ENCODE data around the gene FAU. TPM values are rescaled to one million over a fixed set of nuclear protein-coding genes. Genes with fewer than 3 reads are reported as not detected.

FAU gene
- total RNA-seq, 2 experiments from 2014 or later: 1,937 to 1,976 TPM

DNA sequence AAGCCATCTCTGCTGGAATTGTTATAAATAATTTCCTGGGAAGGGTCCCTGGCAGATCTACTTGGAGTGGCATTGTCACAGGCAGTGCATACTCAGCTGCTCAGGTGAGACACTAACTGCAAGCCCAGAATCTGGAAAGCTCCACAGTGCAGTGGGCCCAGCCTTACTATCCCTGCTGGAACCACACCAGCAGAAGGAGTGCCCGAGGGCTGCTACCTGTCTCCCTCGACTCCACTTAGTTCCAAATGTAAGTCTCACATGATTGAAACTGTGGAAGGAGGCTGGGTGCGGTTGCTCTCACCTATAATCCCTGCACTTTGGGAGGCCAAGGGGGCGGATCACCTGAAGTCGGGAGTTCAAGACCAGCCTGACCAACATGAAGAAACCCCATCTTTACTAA, 26.7 kb upstream of the FAU start:
- POLR2A ChIA-PET: interaction anchor here (2.0 kb wide), 1 partner anchor 14 kb away, joined by 9 read pairs; the partner anchor contains the start of gene SYVN1

DNA sequence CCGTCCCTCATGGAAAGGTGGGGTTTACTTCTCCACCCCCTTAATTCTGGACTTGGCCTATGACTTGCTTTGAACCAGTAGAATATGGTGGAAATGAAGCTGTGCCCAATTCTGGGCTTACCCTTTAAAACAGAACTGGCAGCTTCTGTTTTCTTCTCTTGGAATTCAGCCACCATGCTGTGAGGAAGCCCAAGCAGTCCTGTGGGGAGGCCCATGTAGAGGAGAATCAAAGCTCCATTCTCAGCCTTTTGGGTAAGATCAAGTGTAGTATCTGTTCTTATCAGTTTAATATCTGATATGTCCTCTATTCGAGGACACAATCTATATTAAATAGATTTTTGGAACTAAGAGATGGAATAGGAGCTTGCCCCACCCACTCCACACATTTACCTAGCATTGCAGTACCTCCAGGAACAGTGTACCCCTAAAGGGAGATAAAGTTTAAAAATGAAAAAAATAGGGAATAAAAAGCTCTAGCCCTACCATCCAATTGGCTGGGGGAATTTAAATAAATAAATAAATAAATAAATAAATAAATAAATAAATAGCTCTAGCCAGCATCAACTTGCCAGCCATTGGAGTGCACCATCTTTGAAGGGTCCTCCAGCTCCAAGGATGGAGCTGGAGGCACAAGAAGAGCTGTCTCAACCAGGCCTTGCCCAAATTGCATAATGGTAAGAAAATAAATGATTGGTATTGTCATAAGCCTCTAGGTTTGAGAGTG, 25.6 kb upstream of the FAU start:
- Histone ChIP-seq H3K27me3 (ENCODE audit: control insufficient read depth in 1 of 2, insufficient read depth in 2 of 2, low read length in 2 of 2) (no peaks in the 10 kb centered on the region), H3K4me1 (ENCODE audit: insufficient read depth, low read length) (no peaks in the 10 kb centered on the region), H3K9me3 (ENCODE audit: control insufficient read depth in 1 of 2, insufficient read depth in 1 of 2, low read length in 2 of 2) (no peaks in the 10 kb centered on the region), H3K27ac (ENCODE audit: low read depth in 1 of 2, low read length in 2 of 2) (no peak overlapping the region), H3K4me3 (ENCODE audit: low read length) (no peak overlapping the region), H3K36me3 (ENCODE audit: insufficient read depth, low read length) (no peaks in the 10 kb centered on the region)
- no peak overlapping the region for H3K4me3 Mint-ChIP-seq
- TF ChIP-seq CTCF (IDR thresholded peaks at IDR 0.05): no peak
- no peak for ATAC-seq (ENCODE audit: poor library complexity)
- no peaks in the 10 kb centered on the region for H3K27me3 Mint-ChIP-seq
- no peak for DNase-seq
- no peaks in the 10 kb centered on the region for H3K36me3 Mint-ChIP-seq (ENCODE audit: low read depth)
- intact Hi-C loops (cut with DNase I, micrococcal nuclease): no loop called here
- no peaks in the 10 kb centered on the region for H3K4me1 Mint-ChIP-seq (ENCODE audit: low read depth)
- ChIA-PET POLR2A (interaction anchor here (0.5 to 2.0 kb wide), 2 partner anchors 13 to 1295 kb away, joined by 3 to 9 read pairs; partner anchors contain the start of gene SYVN1), CTCF (no interaction called here)
- no peaks in the 10 kb centered on the region for H3K9me3 Mint-ChIP-seq
- no peak overlapping the region for H3K27ac Mint-ChIP-seq

More for the DNA sequence above, 26.7 kb upstream of the FAU start:
- no peak for DNase-seq
- no peak for ATAC-seq (ENCODE audit: poor library complexity)
- CTCF ChIA-PET: no interaction called here
- Histone ChIP-seq H3K27ac (ENCODE audit: low read depth in 1 of 2, low read length in 2 of 2) (no peak overlapping the region), H3K4me1 (ENCODE audit: insufficient read depth, low read length) (no peaks in the 10 kb centered on the region), H3K9me3 (ENCODE audit: control insufficient read depth in 1 of 2, insufficient read depth in 1 of 2, low read length in 2 of 2) (no peaks in the 10 kb centered on the region), H3K27me3 (ENCODE audit: control insufficient read depth in 1 of 2, insufficient read depth in 2 of 2, low read length in 2 of 2) (no peaks in the 10 kb centered on the region), H3K36me3 (ENCODE audit: insufficient read depth, low read length) (no peaks in the 10 kb centered on the region), H3K4me3 (ENCODE audit: low read length) (no peak overlapping the region)
- H3K4me1 Mint-ChIP-seq (ENCODE audit: low read depth): no peaks in the 10 kb centered on the region
- H3K36me3 Mint-ChIP-seq (ENCODE audit: low read depth): no peaks in the 10 kb centered on the region
- TF ChIP-seq CTCF (IDR thresholded peaks at IDR 0.05): no peak
- intact Hi-C loops (cut with DNase I, micrococcal nuclease): no loop called here
- no peaks in the 10 kb centered on the region for H3K9me3 Mint-ChIP-seq
- H3K27ac Mint-ChIP-seq: no peak overlapping the region
- H3K4me3 Mint-ChIP-seq: no peak overlapping the region
- no peaks in the 10 kb centered on the region for H3K27me3 Mint-ChIP-seq

DNA sequence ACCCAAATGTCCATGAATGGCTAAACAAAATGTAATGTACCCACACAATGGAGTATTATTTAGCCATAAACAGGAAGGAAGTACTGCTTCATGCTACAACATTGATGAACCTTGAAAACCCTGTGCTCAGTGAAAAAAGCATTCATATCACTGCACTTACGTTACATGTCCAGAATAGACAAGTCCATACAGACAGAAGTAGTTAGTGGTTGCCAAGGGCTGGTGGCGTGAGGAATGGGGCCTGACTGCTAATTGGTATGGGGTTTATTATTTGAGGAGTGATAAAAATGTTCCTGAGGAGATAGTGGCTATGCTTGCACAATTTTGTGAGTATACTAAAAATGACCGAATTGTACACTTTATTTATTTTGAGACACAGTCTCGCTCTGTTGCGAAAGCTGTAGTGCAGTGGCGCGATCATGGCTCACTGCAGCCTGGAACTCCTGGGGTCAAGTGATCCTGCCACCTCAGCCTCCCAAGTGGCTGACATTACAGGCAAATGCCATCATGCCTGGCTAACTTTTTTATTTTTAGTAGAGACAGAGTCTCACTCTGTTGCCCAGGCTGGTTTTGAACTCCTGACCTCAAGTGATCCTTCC, 20.1 kb upstream of the FAU start:
- ATAC-seq (ENCODE audit: poor library complexity) (no peak), DNase-seq (no peak)
- no peak for TF ChIP-seq CTCF (IDR thresholded peaks at IDR 0.05)
- Histone ChIP-seq H3K9me3 (ENCODE audit: control insufficient read depth in 1 of 2, insufficient read depth in 1 of 2, low read length in 2 of 2) (no peaks in the 10 kb centered on the region), H3K27me3 (ENCODE audit: control insufficient read depth in 1 of 2, insufficient read depth in 2 of 2, low read length in 2 of 2) (no peaks in the 10 kb centered on the region), H3K27ac (ENCODE audit: low read depth in 1 of 2, low read length in 2 of 2) (no peak overlapping the region), H3K4me3 (ENCODE audit: low read length) (no peak overlapping the region), H3K4me1 (ENCODE audit: insufficient read depth, low read length) (no peaks in the 10 kb centered on the region), H3K36me3 (ENCODE audit: insufficient read depth, low read length) (no peaks in the 10 kb centered on the region)
- H3K4me1 Mint-ChIP-seq (ENCODE audit: low read depth): no peaks in the 10 kb centered on the region
- no peak overlapping the region for H3K27ac Mint-ChIP-seq
- CTCF ChIA-PET: interaction anchor here (1.2 kb wide), 1 partner anchor 32 kb away, joined by 4 read pairs; no protein-coding TSS in a partner anchor
- no peaks in the 10 kb centered on the region for H3K27me3 Mint-ChIP-seq
- H3K9me3 Mint-ChIP-seq: no peaks in the 10 kb centered on the region
- POLR2A ChIA-PET: no interaction called here
- intact Hi-C loops (cut with DNase I, micrococcal nuclease): no loop called here
- no peak overlapping the region for H3K4me3 Mint-ChIP-seq
- no peaks in the 10 kb centered on the region for H3K36me3 Mint-ChIP-seq (ENCODE audit: low read depth)

Measured in CD4-positive, alpha-beta T cell (primary cell).